NCI-H2196 treated with DMSO at 0.1 percent for 48 hours (cell line): ENCODE data around the gene MED12L.

Source experiments
- DNase-seq: peaks from one replicate; lab custom pipeline; 2025; ENCODE audit not compliant: unreplicated experiment; lab: John Stamatoyannopoulos, UW

Gene MED12L

GRCh38 chr3:151483961-151484520 is 398.6 kb downstream of the MED12L start:
- no peak for DNase-seq
